H1 (cell line): ENCODE results near the gene MX1. TPM values are rescaled to one million over a fixed set of nuclear protein-coding genes. Genes with fewer than 3 reads are reported as not detected.
A peak's percentile ranks its signal among the peaks of the same experiment; 100 is the strongest.

Experiments
- CTCF ChIA-PET: fragments of 300-600 bp; sonication (Branson Sonifier 250); formaldehyde crosslinking; loops from one replicate; lab custom pipeline; 2021; ENCODE audit not compliant: partially characterized antibody; lab: Charles Lee
- POLR2A ChIA-PET: fragments of 300-600 bp; sonication (Branson Sonifier 250); formaldehyde crosslinking; loops from one replicate; lab custom pipeline; 2021; ENCODE audit warnings: inconsistent platforms; ENCODE audit not compliant: partially characterized antibody; lab: Charles Lee
- DNase-seq, 2 experiments: peaks; one replicate each; pipeline versions ENCODE4 v3.0.0 to v3.0.0-alpha.2; 2010 to 2022; ENCODE audit warnings: low spot score in 2 of 2, low read depth in 1 of 2, mixed read lengths in 1 of 2
- FAIRE-seq: peaks from 2 replicates; lab custom pipeline; 2011; peaks lifted over from hg19 to GRCh38; lab: Jason Lieb, UNC
- H2AFZ ChIP-seq: 2 replicates; pipeline ENCODE4 v1.8.1; 2012; ENCODE audit warnings: low read length, inconsistent platforms
- H2AK5ac ChIP-seq: 2 replicates; pipeline ENCODE4 v1.6.1; 2013; ENCODE audit warnings: low read depth, low read length
- H2BK120ac ChIP-seq: replicated peaks from 2 replicates; pipeline ENCODE3; 2013; ENCODE audit warnings: low read depth, low read length, inconsistent platforms
- H2BK12ac ChIP-seq: 2 replicates; pipeline ENCODE4 v1.6.1; 2013; ENCODE audit warnings: low read depth, low read length
- H2BK15ac ChIP-seq: 2 replicates; pipeline ENCODE4 v1.6.1; 2013; ENCODE audit warnings: low read length
- H2BK20ac ChIP-seq: 2 replicates; pipeline ENCODE4 v1.6.1; 2013; ENCODE audit warnings: low read length
- H2BK5ac ChIP-seq: 2 replicates; pipeline ENCODE4 v1.6.1; 2013; ENCODE audit warnings: low read depth, low read length
- H3K14ac ChIP-seq: 2 replicates; pipeline ENCODE4 v1.6.1; 2013; ENCODE audit warnings: inconsistent platforms; ENCODE audit not compliant: insufficient read length
- H3K18ac ChIP-seq: 2 replicates; pipeline ENCODE4 v1.6.1; 2013; ENCODE audit warnings: low read length; ENCODE audit errors: extremely low read depth
- H3K23ac ChIP-seq: 2 replicates; pipeline ENCODE4 v1.6.1; 2013; ENCODE audit warnings: inconsistent platforms; ENCODE audit not compliant: insufficient read length
- H3K23me2 ChIP-seq: 2 replicates; pipeline ENCODE4 v1.6.1; 2013; ENCODE audit warnings: low read depth, low read length
- H3K27ac ChIP-seq: 2 replicates; pipeline ENCODE4 v1.6.1; 2011; ENCODE audit warnings: low read depth, low read length, inconsistent platforms
- H3K27me3 ChIP-seq, 4 experiments: replicated peaks in 1 of 4; 1 replicate in 1 of 4; 2 replicates in 3 of 4; pipeline versions ENCODE4 v1.6.1 to v1.8.1; 2011 to 2013; ENCODE audit warnings: low read length in 3 of 4, mild to moderate bottlenecking in 3 of 4, inconsistent platforms in 2 of 4, mixed read lengths in 2 of 4, moderate library complexity in 1 of 4; ENCODE audit not compliant: control insufficient read depth in 3 of 4, insufficient read depth in 3 of 4; ENCODE audit errors: extremely low read depth in 1 of 4
- H3K36me3 ChIP-seq, 4 experiments: 2 replicates each; pipeline versions ENCODE4 v1.6.1 to v1.8.1; 2011 to 2013; ENCODE audit warnings: mild to moderate bottlenecking in 4 of 4, low read length in 3 of 4, moderate library complexity in 2 of 4, control low read depth in 1 of 4, inconsistent platforms in 1 of 4; ENCODE audit not compliant: insufficient read depth in 4 of 4, control insufficient read depth in 2 of 4
- H3K4ac ChIP-seq: replicated peaks from 2 replicates; pipeline ENCODE3; 2013; ENCODE audit warnings: low read length, low read depth, mixed read lengths, inconsistent platforms; ENCODE audit not compliant: insufficient read length
- H3K4me1 ChIP-seq, 4 experiments: replicated peaks in 1 of 4; 1 replicate in 1 of 4; 2 replicates in 3 of 4; pipeline versions ENCODE4 v1.6.1 to v1.8.1; 2011 to 2013; ENCODE audit warnings: low read length in 3 of 4, inconsistent platforms in 2 of 4, mixed read lengths in 1 of 4; ENCODE audit not compliant: insufficient read depth in 4 of 4, control insufficient read depth in 3 of 4
- H3K4me2 ChIP-seq, 2 experiments: 2 replicates each; pipeline versions ENCODE4 v1.6.1 to v1.8.1; 2011 to 2013; ENCODE audit warnings: low read depth in 2 of 2, low read length in 2 of 2, control low read depth in 1 of 2, inconsistent platforms in 1 of 2, mild to moderate bottlenecking in 1 of 2; ENCODE audit not compliant: insufficient read depth in 1 of 2
- H3K4me3 ChIP-seq, 4 experiments: fragments of 200-600, 300-600 bp in 1 of 4; sonication (generic), shearing (Covaris generic), sonication (Bioruptor Twin) in 1 of 4; 2 replicates each; pipeline versions ENCODE4 v1.5.1 to v1.8.1; 2011 to 2016; ENCODE audit warnings: low read length in 4 of 4, low read depth in 3 of 4, control low read depth in 2 of 4, inconsistent platforms in 2 of 4, mild to moderate bottlenecking in 2 of 4, mixed read lengths in 1 of 4, moderate library complexity in 1 of 4; ENCODE audit not compliant: insufficient read depth in 2 of 4; ENCODE audit errors: extremely low read depth in 1 of 4
- H3K56ac ChIP-seq: replicated peaks from 2 replicates; pipeline ENCODE3; 2013; ENCODE audit warnings: low read depth, mild to moderate bottlenecking, mixed read lengths, low read length, inconsistent platforms; ENCODE audit not compliant: insufficient read length
- H3K79me1 ChIP-seq: 2 replicates; pipeline ENCODE4 v1.6.1; 2013; ENCODE audit warnings: low read depth, low read length, control low read depth
- H3K79me2 ChIP-seq, 2 experiments: 2 replicates each; pipeline versions ENCODE4 v1.6.1 to v1.8.1; 2012 to 2013; ENCODE audit warnings: low read length in 2 of 2, mild to moderate bottlenecking in 2 of 2, inconsistent platforms in 1 of 2; ENCODE audit not compliant: insufficient read depth in 2 of 2, control insufficient read depth in 1 of 2
- H3K9ac ChIP-seq, 4 experiments: replicated peaks in 1 of 4; 1 replicate in 1 of 4; 2 replicates in 3 of 4; pipeline versions ENCODE4 v1.6.1 to v1.8.1; 2011 to 2013; ENCODE audit warnings: low read depth in 3 of 4, low read length in 3 of 4, control low read depth in 2 of 4, mild to moderate bottlenecking in 2 of 4, moderate library complexity in 2 of 4, inconsistent platforms in 1 of 4; ENCODE audit errors: extremely low read depth in 1 of 4
- H3K9me3 ChIP-seq, 2 experiments: 2 replicates each; pipeline versions ENCODE4 v1.6.1 to v1.8.1; 2012 to 2013; ENCODE audit warnings: mild to moderate bottlenecking in 2 of 2, moderate library complexity in 2 of 2, control low read depth in 1 of 2, inconsistent platforms in 1 of 2, low read depth in 1 of 2, low read length in 1 of 2, mixed read lengths in 1 of 2; ENCODE audit not compliant: insufficient read depth in 2 of 2
- H4K20me1 ChIP-seq, 2 experiments: replicated peaks in 1 of 2; 2 replicates each; pipeline versions ENCODE3 to v1.8.1; 2011 to 2013; ENCODE audit warnings: inconsistent platforms in 2 of 2, low read length in 2 of 2, mild to moderate bottlenecking in 1 of 2; ENCODE audit not compliant: insufficient read depth in 2 of 2, control insufficient read depth in 1 of 2
- H4K5ac ChIP-seq: 2 replicates; pipeline ENCODE4 v1.6.1; 2013; ENCODE audit warnings: low read length, low read depth, mixed read lengths, inconsistent platforms; ENCODE audit not compliant: insufficient read length
- H4K8ac ChIP-seq: 2 replicates; pipeline ENCODE4 v1.8.0; 2013; ENCODE audit warnings: mild to moderate bottlenecking, moderate library complexity, low read length, inconsistent platforms; ENCODE audit not compliant: insufficient read depth; ENCODE audit errors: extremely low read depth
- H4K91ac ChIP-seq: replicated peaks from 2 replicates; pipeline ENCODE3; 2013; ENCODE audit warnings: low read length, mixed read lengths, inconsistent platforms; ENCODE audit not compliant: insufficient read length
- BRCA1 ChIP-seq: IDR thresholded peaks from 2 replicates; pipeline ENCODE4 v1.6.1; 2012; ENCODE audit warnings: low read depth, low read length, improper control_type of control experiment
- CTCF ChIP-seq, 3 experiments: IDR thresholded peaks; 1 replicate in 2 of 3; 2 replicates in 1 of 3; pipeline versions ENCODE4 v1.5.1 to v1.6.1; 2011; ENCODE audit warnings: low read length in 3 of 3, mild to moderate bottlenecking in 3 of 3, inconsistent platforms in 2 of 3, low read depth in 1 of 3, moderate library complexity in 1 of 3; ENCODE audit not compliant: insufficient read depth in 1 of 3; ENCODE audit errors: control extremely low read depth in 1 of 3
- HDAC6 ChIP-seq: IDR thresholded peaks from one replicate; pipeline ENCODE4 v1.7.1; 2012; ENCODE audit warnings: low read depth, mild to moderate bottlenecking, inconsistent platforms, low read length, moderate library complexity
- JUN ChIP-seq: IDR thresholded peaks from 2 replicates; pipeline ENCODE4 v1.6.1; 2011; ENCODE audit warnings: low read depth, mild to moderate bottlenecking, improper control_type of control experiment, low read length
- KDM4A ChIP-seq: IDR thresholded peaks from one replicate; pipeline ENCODE4 v1.7.1; 2012; ENCODE audit warnings: low read depth, mild to moderate bottlenecking, moderate library complexity, low read length, inconsistent platforms; ENCODE audit not compliant: severe bottlenecking
- NANOG ChIP-seq: IDR thresholded peaks from 2 replicates; pipeline ENCODE4 v1.6.1; 2011; ENCODE audit warnings: low read length, low read depth, mild to moderate bottlenecking, inconsistent platforms; ENCODE audit not compliant: insufficient read depth, poor library complexity, severe bottlenecking
- POU5F1 ChIP-seq: IDR thresholded peaks from 2 replicates; pipeline ENCODE4 v1.6.1; 2011; ENCODE audit warnings: low read depth, mild to moderate bottlenecking, low read length, moderate library complexity
- SP2 ChIP-seq: IDR thresholded peaks from 2 replicates; pipeline ENCODE4 v1.6.1; 2012; ENCODE audit warnings: mild to moderate bottlenecking, low read length, inconsistent platforms
- SUZ12 ChIP-seq: fragments of 200-600 bp; sonication (generic); IDR thresholded peaks from 2 replicates; pipeline ENCODE4 v1.6.1; 2012; ENCODE audit warnings: mild to moderate bottlenecking, inconsistent platforms, low read length, moderate library complexity, mixed read lengths
- TEAD4 ChIP-seq: IDR thresholded peaks from 2 replicates; pipeline ENCODE4 v1.6.1; 2012; ENCODE audit warnings: low read depth, low read length, inconsistent platforms, mixed read lengths
- WGBS, 2 experiments: shearing (Covaris generic) in 1 of 2; methylation state at CpG; one replicate each; pipeline versions ENCODE4 v1.1.6 to v1.1.7; 2013 to 2015; ENCODE audit warnings: low lambda C conversion rate in 2 of 2, mixed read lengths in 2 of 2, inconsistent platforms in 1 of 2, low coverage in 1 of 2, missing lambda C conversion rate in 1 of 2; ENCODE audit not compliant: insufficient replicate concordance in 2 of 2, insufficient coverage in 1 of 2, insufficient read length in 1 of 2; ENCODE audit errors: extremely low coverage in 1 of 2, missing lambda C conversion rate in 1 of 2; 5-methylcytosine and 5-hydroxymethylcytosine counted together
- polyA plus RNA-seq, 7 experiments: library from polyadenylated mRNA; depleted of rRNA in 3 of 7; stranded (reverse) in 5 of 7; unstranded in 2 of 7; fragments of >200 nt in 5 of 7; fragments of 200-250 nt in 2 of 7; gene quantifications; 1 replicate in 5 of 7; 2 replicates in 1 of 7; 4 replicates in 1 of 7; pipeline versions ENCODE4 v1.2.1 to v1.2.3, GENCODE V29; 2011 to 2013; ENCODE audit warnings: missing spikeins in 2 of 7, mixed read lengths in 2 of 7
- total RNA-seq: library from RNA; stranded (reverse); fragmentation: NEBNext Ultra II Directional; extraction: Animal tissue kit (Norgen Biotek cat#: 25700); gene quantifications from 2 replicates; pipeline ENCODE4 v1.2.1, GENCODE V29; 2021

Gene MX1
- total and polyA plus RNA-seq, 2 of the 8 experiments (the other 6 are each of a cell fraction or from before 2014, with no cell fraction given), result 3.8 to 5.7 TPM

GRCh38 chr21:41475714-41476420 is 49.8 kb downstream of the MX1 start:
- Histone ChIP-seq H2BK12ac (peak overlapping the region; percentile 39; the same call in 1 of the 2 replicates), H3K79me2 (no peaks in the 10 kb centered on the region), H3K56ac (no peak overlapping the region), H2BK15ac (no peak overlapping the region), H3K27me3 (no peaks in the 10 kb centered on the region), H3K14ac (no peak overlapping the region), H3K4me1 (peaks cover 17 to 39% (median 22%) of the 10 kb centered on the region in 4 experiments), H4K8ac (no peak overlapping the region), H3K18ac (no peak overlapping the region), H3K9me3 (no peaks in the 10 kb centered on the region), H2AFZ (no peak overlapping the region), H3K4me3 (no peak overlapping the region), H3K4me2 (no peak overlapping the region), H3K79me1 (no peaks in the 10 kb centered on the region), H2BK5ac (no peak overlapping the region), H2AK5ac (no peak overlapping the region), H3K23ac (no peak overlapping the region), H2BK20ac (peak overlapping the region; percentile 21; the same call in 1 of the 2 replicates), H4K5ac (no peak overlapping the region), H4K91ac (peak overlapping the region; percentile 45), H4K20me1 (peaks cover 0 to 2% of the 10 kb centered on the region in 2 experiments), H3K36me3 (peaks cover 0 to 9% (median 4%) of the 10 kb centered on the region in 4 experiments; a peak in 3 of 8 replicates), H2BK120ac (no peak overlapping the region), H3K23me2 (no peaks in the 10 kb centered on the region; the same call in 1 of the 2 replicates), H3K9ac (no peak overlapping the region), H3K27ac (no peak overlapping the region; the same call in 1 of the 2 replicates), H3K4ac (no peak overlapping the region)
- ChIA-PET CTCF (interaction anchor here (0.7 to 1.1 kb wide), 2 partner anchors 16 to 17 kb away, joined by 3 read pairs; no protein-coding TSS in a partner anchor), POLR2A (interaction anchor here (1.1 to 1.5 kb wide), 2 partner anchors 10 to 32 kb away, joined by 3 to 4 read pairs; partner anchors contain the start of gene TMPRSS2)
- no peak for DNase-seq
- WGBS, 2 experiments, result 87% methylated on average over 14 of the region's 15 CpGs; no CpG with 5 or more reads in 1 of the 2 experiments
- no peak for FAIRE-seq
- no peak for TF ChIP-seq SUZ12
- TF ChIP-seq NANOG, result no peak
- TF ChIP-seq BRCA1, result no peak
- no peak for TF ChIP-seq JUN
- no peak for TF ChIP-seq KDM4A
- no peak for TF ChIP-seq TEAD4
- no peak for TF ChIP-seq HDAC6
- TF ChIP-seq POU5F1, result no peak
- no peak for TF ChIP-seq CTCF (IDR thresholded peaks at IDR 0.05; ENCODE audit: control extremely low read depth in 1 of 3, insufficient read depth in 1 of 3, low read depth in 1 of 3, low read length in 3 of 3)
- TF ChIP-seq SP2, result no peak
